ENCODE measurements around the gene CREB3L4.
"Not testable (repeated sequence)": the region's sequence is repeated elsewhere in the genome, so short reads cannot be mapped to it uniquely, and the experiment has no call there.

The CREB3L4 gene

GRCh38 chr1:153961421-153961820 lies 6.3 kb upstream of the CREB3L4 start:
- DNase-seq = no peak

GRCh38 chr1:153962088-153963029 lies 5.3 kb upstream of the CREB3L4 start:
- DNase-seq = peak; percentile 39

GRCh38 chr1:153963030-153963849 lies 4.5 kb upstream of the CREB3L4 start, which contains the start of gene SLC39A1:
Gene SLC39A1, minus strand, starts transcription at chr1:153963537. Its CDS starts 822 bp downstream, at chr1:153962715.
- peak; percentile 99 for DNase-seq

- peak; percentile 40 for DNase-seq
Observed at GRCh38 chr1:153963850-153964331, 3.8 kb upstream of the CREB3L4 start.

GRCh38 chr1:153968000-153968363 lies 280 bp downstream of the CREB3L4 start:
- no peak for DNase-seq

- no peak for DNase-seq
Observed at GRCh38 chr1:153968408-153968807, 706 bp downstream of the CREB3L4 start.

GRCh38 chr1:153968972-153969371 lies 1.3 kb downstream of the CREB3L4 start:
- DNase-seq = no peak

GRCh38 chr1:153970346-153970745 lies 2.6 kb downstream of the CREB3L4 start:
- no peak for DNase-seq

- no peak for DNase-seq
Observed at GRCh38 chr1:153973071-153973470, 5.4 kb downstream of the CREB3L4 start.

GRCh38 chr1:153973525-153973924 lies 5.8 kb downstream of the CREB3L4 start:
- no peak for DNase-seq

GRCh38 chr1:153976819-153977249 lies 9.1 kb downstream of the CREB3L4 start:
- no peak for DNase-seq

- DNase-seq = peak; percentile 92
Observed at GRCh38 chr1:153977250-153978240, 9.8 kb downstream of the CREB3L4 start, which contains the start of gene JTB. Gene JTB, minus strand, starts transcription at chr1:153977674. Its CDS starts 422 bp downstream, at chr1:153977252.

- DNase-seq = no peak
Observed at GRCh38 chr1:153978274-153978909, 10.7 kb downstream of the CREB3L4 start.

- not testable (repeated sequence) for DNase-seq
Observed at GRCh38 chr1:153979091-153979490, 11.4 kb downstream of the CREB3L4 start.

- not testable (repeated sequence) for DNase-seq
Observed at GRCh38 chr1:153981735-153982134, 14.0 kb downstream of the CREB3L4 start.

- DNase-seq = no peak
Observed at GRCh38 chr1:153984123-153984894, 16.6 kb downstream of the CREB3L4 start.

GRCh38 chr1:153985341-153985912 lies 17.7 kb downstream of the CREB3L4 start:
- no peak for DNase-seq

GRCh38 chr1:153985941-153986761 lies 18.4 kb downstream of the CREB3L4 start, which contains the start of gene RAB13:
Gene RAB13, minus strand, starts transcription at chr1:153986339. Its CDS starts 103 bp downstream, at chr1:153986236.
- DNase-seq = no peak

- DNase-seq = no peak
Observed at GRCh38 chr1:153987621-153988020, 19.9 kb downstream of the CREB3L4 start.
